Anterior cingulate cortex (tissue), 58 donors: ENCODE data around the gene FMN2.
"Not testable (repeated sequence)": the region's sequence is repeated elsewhere in the genome, so short reads cannot be mapped to it uniquely, and the experiment has no call there.

ENCODE experiments used
- DNase-seq, 58 donors: peaks; one replicate each; lab custom pipeline; 2025; lab: John Stamatoyannopoulos, UW

FMN2 gene

GRCh38 chr1:240405751-240406150 lies 314.1 kb downstream of the FMN2 start:
- DNase-seq, result no peak

DNA sequence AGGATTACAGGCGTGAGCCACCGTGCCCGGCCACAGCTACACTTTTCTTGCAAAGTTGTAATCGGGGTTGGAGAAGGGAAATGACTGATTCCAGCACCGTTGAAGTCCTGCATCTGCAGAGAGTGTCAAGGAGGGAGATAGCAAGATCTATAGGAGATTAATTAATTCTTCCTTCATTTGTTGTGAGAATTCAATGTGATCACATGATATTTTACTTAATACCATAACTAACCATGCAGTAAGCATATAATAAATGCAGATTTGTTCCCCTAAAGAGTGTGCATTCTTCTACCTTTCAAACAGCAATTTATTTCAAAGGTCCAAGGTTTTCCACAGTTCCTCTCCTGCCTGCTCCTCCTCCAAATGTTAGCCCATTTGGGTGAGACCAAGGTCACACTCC lies 315.7 kb downstream of the FMN2 start:
- DNase-seq, result no peak

- no peak for DNase-seq
These were observed 317.9 kb downstream of the FMN2 start for GRCh38 chr1:240409615-240410014.

DNA sequence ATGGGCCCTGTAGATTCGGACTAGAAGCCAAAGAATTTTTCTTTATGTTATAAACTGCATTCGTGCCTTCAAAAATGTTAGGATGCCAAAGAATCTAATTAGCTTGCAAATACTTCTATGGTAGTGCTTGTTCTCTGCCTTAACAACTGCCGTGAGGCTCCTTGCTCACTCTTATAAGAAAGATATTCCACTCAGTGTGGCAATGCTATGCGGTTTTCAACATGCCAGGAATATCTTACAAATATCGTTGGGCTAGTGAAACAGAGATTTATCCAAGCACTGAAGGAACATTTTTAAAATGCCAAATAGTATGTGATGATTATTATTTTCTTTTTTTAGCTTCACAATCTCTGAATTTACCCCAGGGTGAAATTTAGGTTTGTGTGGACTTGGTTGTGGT lies 322.0 kb downstream of the FMN2 start:
- DNase-seq, result no peak

DNA sequence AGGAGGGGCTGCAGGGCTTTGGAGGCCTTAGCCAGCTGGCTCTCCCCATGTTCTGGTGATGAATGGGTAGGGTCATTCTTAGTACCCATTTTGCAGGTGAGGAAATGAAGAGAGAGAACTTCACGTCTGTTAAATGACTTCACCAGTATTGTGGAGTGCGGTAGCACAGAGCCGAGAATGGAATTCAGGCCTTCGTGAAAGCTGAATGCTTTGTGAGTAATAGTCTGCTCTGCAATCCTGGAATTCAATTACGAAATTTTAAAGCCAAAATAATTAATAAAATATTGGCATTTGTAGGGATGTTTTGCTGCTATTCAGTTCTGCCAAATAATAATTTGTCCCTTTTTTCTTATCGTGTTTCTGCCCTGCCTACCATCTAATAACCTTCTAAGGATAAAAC lies 322.6 kb downstream of the FMN2 start:
- no peak for DNase-seq

DNA sequence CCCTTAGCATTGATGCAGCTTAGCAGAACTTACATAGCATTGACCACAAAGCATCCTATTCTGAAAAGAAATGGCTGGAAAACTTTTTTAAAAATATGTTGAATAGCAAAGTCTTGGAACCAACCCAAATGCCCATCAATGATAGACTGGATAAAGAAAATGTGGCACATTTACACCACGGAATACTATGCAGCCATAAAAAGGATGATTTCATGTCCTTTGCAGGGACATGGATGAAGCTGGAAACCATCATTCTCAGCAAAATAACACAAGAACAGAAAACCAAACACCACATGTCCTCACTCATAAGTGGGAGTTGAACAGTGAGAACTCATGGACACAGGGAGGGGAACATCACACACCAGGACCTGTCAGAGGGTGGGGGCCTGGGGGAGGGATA lies 323.3 kb downstream of the FMN2 start:
- not testable (repeated sequence) for DNase-seq

DNA sequence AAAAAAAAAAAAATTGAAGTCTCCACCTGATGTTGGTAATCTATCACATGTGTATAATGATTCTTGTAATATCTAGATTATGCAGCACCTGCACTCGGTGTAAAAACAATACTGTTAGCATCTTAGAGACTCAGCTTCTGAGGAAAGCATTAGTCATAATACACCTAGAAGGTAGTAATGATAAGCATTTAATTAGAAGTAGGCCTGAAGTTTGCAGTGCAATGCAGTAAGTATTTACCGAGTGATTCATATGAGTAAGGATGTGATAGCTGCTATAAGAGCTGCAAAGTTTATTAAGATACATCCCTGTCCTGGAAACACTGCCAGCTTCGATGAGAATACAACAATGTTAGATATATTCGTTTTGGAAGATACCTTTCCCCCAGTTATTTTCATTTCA lies 323.8 kb downstream of the FMN2 start:
- no peak for DNase-seq

DNA sequence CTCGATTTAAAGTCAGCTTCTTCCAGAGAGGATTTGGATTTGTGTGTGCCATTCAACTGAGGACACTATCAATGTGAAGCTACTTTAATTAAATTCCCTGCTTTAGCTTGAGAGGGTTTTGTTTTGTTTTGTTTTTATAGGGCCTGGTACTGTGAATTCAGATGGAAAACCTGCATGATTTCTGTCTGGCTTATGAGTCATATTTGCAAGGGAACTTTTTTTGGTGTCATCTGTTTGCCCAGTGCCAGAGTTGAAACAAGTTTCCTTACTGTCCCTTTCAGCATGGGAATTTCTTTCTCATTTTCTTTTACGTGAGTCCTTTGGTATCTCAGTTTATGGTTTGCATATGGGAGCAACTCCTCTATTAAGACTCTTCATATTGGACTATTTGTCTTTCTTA lies 325.6 kb downstream of the FMN2 start:
- no peak for DNase-seq

DNA sequence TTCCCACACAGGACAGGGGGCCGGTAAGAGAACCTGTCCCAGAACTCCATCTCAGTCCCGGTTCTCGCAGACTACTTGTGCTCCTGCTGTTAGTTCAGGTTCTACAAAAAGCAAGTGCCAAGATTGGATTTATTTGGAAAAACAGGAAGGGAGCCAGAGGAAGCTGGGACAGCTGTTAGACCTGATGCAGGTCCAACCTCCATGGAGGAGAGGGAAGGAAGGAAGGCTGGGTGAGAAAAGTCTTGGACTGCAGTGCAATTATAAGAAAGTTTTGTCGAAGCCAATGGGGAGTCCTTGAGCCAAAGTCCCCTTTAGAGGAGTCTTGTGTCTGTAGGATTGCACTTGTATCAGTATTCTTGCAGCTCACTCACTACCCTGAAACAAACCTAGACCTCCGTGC lies 329.1 kb downstream of the FMN2 start:
- DNase-seq, result no peak

- no peak for DNase-seq
These were observed 331.7 kb downstream of the FMN2 start for GRCh38 chr1:240423246-240423924.

DNA sequence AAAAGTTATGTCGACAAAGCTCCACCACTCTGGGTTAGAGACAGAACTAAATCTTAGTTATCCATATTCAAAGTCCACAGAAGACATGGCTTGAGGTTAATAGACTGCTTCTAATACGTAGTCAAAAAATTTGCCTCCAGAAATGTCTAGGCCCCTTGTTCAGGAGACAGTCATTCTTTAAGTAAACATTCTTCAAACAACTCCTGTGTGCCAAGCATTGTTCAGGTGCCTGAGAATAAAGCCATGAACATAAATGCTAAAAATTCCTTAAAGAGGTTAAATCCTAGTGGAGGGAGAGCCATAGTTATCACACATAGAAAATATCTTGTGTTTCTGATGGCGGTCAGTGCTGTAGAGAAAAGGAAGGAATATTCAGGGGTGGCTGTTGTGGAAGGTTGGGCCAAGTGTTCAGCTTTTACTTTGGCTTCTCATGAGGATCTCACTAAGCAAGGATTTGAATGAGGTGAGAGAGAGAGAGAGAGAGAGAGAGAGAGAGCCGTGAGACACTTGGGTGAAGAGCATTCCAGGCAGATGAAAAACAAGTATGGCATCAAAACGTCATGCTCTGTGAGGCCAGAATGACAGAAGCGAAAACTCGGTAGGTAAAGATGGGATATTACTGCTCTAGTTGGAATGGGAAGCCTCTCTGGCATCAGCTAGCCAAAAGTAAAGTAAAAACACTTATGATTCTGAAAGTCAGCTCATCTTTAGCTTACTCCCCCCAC lies 333.2 kb downstream of the FMN2 start:
- no peak for DNase-seq

DNA sequence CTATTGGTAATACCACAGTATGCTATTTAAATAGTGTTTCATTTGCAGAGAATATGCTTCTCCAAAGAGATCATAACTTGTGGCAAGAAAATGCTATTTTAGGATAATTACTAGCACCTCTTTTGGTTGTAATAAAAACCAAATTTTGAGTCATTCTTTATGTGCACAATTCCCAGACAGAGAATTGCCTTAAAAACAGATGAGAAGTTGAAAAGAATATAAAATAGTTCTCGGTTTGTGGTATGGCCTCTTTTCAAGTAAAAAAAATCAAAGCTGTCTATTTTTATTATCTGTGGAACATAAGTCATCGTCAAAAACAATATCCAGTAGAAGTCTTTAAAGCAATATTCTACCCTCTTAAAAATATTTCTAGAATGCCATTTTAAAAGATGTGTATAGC lies 334.4 kb downstream of the FMN2 start:
- DNase-seq, result no peak

GRCh38 chr1:240435996-240436566 lies 344.4 kb downstream of the FMN2 start:
- DNase-seq, result no peak

- no peak for DNase-seq
These were observed 350.0 kb downstream of the FMN2 start for GRCh38 chr1:240441669-240442068.

DNA sequence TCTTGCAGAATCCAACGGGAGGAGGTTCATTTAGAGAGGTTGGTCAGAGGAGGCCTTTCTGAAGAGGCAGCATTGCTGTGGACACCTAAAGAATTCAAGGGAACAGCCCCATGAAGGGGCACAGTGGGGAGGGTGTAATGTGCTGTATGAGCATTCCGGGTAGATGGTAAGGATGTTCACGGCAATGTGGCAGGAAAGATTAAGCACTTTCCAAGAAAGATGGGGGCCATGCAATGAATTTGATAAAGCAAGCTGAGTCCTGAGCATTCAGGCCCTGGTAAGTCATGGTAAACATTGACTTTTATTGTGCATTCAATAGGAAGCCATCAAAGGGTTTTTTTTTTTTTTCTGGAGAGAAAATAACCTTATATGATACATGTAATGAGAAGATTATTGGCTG lies 353.7 kb downstream of the FMN2 start:
- no peak for DNase-seq

DNA sequence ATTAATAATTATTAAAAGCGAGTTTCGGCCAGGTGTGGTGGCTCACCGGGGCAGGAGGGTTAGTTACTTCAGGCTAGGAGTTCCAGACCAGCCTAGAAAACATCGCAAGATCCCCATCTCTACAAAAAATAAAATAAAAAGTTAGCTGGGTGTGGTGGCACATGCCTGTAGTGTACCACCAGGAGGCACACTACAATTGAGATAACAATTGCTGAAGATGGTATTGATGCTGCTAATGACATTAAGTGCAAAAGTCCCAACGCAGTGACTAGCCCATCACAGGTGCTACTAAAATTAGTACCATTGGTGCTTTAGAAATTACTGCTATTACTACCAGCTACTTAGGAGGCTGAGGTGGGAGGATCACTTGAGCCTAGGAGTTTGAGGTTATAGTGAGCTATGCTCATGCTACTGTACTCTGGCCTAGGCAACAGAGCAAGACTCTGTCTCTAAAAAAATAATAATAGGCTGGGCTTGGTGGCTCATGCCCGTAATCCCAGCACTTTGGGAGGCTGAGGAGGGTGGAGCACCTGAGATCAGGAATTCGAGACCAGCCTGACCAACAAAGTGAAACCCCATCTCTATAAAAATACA lies 363.6 kb downstream of the FMN2 start:
- no peak for DNase-seq

GRCh38 chr1:240457203-240457602 lies 365.5 kb downstream of the FMN2 start:
- DNase-seq, result no peak

GRCh38 chr1:240462277-240462676 lies 370.6 kb downstream of the FMN2 start:
- no peak for DNase-seq

GRCh38 chr1:240462766-240463395 lies 371.2 kb downstream of the FMN2 start:
- no peak for DNase-seq

DNA sequence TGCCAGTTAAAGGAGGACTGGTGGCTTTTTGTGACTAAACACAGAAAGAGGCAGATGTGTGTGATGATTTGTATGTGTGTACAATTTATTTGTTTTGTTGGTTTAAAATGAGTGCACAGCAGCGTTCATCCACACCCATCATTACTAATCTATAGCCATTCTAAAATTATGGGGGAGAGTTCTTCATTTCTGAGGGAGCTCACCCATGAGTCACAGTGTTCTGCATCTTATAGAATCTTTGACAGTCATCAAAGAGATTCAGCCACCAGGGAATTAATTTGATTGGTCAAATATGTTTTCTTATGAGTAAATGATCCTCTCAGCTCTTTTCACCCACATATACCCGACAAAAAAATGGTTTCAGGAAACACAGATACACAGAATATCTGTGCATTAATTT lies 372.4 kb downstream of the FMN2 start:
- DNase-seq, result no peak

GRCh38 chr1:240465531-240465940 lies 373.9 kb downstream of the FMN2 start:
- no peak for DNase-seq
